ENCODE data around the gene C8A.

DNA sequence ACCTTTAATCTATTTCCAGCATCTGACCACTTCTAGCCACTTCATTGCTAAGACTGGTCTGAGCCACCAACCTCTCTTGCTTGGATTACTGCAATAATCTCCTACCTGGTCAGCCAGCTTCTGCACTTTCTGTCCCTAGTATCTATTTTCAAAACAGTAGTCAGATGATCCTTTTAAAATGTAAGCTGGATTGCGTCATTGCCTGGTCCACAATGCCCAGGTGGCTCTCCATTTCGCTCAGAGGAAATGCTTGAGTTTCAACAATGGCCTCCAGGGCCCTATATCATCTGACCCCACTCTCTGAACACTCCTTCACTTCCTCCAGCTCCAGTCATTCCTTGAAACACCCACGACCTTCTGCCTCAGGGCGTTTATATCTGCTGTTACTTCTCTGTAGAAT is 37.7 kb upstream of the C8A start:
- TF ChIP-seq, protein P1, sequence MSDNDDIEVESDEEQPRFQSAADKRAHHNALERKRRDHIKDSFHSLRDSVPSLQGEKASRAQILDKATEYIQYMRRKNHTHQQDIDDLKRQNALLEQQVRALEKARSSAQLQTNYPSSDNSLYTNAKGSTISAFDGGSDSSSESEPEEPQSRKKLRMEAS (IDR thresholded peaks at IDR 0.05) = no peak
- no peak for TF ChIP-seq BRCA1 (IDR thresholded peaks at IDR 0.05; ENCODE audit: low read depth, low read length)
- TF ChIP-seq, protein P2, sequence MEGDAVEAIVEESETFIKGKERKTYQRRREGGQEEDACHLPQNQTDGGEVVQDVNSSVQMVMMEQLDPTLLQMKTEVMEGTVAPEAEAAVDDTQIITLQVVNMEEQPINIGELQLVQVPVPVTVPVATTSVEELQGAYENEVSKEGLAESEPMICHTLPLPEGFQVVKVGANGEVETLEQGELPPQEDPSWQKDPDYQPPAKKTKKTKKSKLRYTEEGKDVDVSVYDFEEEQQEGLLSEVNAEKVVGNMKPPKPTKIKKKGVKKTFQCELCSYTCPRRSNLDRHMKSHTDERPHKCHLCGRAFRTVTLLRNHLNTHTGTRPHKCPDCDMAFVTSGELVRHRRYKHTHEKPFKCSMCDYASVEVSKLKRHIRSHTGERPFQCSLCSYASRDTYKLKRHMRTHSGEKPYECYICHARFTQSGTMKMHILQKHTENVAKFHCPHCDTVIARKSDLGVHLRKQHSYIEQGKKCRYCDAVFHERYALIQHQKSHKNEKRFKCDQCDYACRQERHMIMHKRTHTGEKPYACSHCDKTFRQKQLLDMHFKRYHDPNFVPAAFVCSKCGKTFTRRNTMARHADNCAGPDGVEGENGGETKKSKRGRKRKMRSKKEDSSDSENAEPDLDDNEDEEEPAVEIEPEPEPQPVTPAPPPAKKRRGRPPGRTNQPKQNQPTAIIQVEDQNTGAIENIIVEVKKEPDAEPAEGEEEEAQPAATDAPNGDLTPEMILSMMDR (IDR thresholded peaks at IDR 0.05; ENCODE audit: control extremely low read depth in 1 of 3, insufficient read depth in 1 of 3, low read depth in 1 of 3, low read length in 3 of 3) = no peak
- TF ChIP-seq EP300 (IDR thresholded peaks at IDR 0.05; ENCODE audit: borderline replicate concordance in 1 of 2, low read depth in 2 of 2, low read length in 2 of 2) = no peak
- TF ChIP-seq FOSL1 (IDR thresholded peaks at IDR 0.05; ENCODE audit: insufficient read depth, low read depth, low read length) = no peak

Data from H1 (cell line).